Measurements from ENCODE around the gene CFAP46. TPM values are rescaled to one million over a fixed set of nuclear protein-coding genes. Genes with fewer than 3 reads are reported as not detected.
"Not testable (repeated sequence)": the region's sequence is repeated elsewhere in the genome, so short reads cannot be mapped to it uniquely, and the experiment has no call there.

Gene CFAP46
- total and polyA plus RNA-seq, 2 donors from 2014 or later, result 3.8 to 8.3 TPM

DNA sequence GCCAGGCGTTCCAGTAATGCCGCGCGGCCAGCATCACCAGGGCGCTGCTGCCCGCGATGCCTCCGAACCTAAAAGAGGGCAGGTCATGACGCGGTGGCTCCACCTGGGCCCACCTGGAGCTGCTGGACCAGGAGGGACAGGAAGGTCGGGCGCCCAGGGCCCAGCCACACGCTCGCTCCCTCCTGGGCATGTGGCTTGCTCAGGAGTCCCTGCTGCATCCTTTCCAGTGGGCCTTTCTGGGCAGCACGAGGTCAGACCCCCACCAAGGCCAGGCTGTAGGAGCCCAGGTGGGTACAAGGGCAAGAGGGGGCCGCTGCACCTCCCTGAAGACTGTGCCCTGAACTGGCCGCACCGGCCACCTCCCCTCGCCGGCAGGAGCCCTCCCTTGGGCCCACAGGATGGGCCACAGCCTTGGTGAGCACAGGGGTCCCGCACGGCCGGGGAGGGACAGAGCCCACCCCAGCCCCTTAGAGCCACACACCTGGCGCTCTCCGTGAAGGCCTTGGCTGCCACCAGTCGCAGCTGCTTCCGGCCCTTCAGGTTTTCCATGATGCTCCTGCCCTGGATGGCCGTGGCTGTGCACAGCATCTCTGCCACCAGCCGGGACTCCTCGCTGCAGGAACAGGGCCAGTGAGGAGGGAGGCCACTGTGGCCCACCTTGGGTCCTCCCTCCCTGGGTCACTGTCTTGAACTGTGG, 43.2 kb downstream of the CFAP46 start:
- DNase-seq (peak in 2 of 5 donors; percentile 27 to 61), FAIRE-seq (no peak)
- H3K27ac ChIP-seq (ENCODE audit: low read depth in 2 of 2, low read length in 2 of 2), result no peak overlapping the region
- intact Hi-C loops (cut with DNase I), result no loop called here
- H3K4me1 ChIP-seq (ENCODE audit: control insufficient read depth in 2 of 3, insufficient read depth in 2 of 3, low read depth in 1 of 3, low read length in 3 of 3), result no peaks in the 10 kb centered on the region
- H3K36me3 ChIP-seq (ENCODE audit: control insufficient read depth in 2 of 3, insufficient read depth in 3 of 3, low read length in 3 of 3), result no peaks in the 10 kb centered on the region
- H3K9ac ChIP-seq (ENCODE audit: low read length in 3 of 3), result no peak overlapping the region
- no peaks in the 10 kb centered on the region for H3K9me3 ChIP-seq (ENCODE audit: control insufficient read depth in 2 of 3, insufficient read depth in 1 of 3, low read length in 3 of 3)
- TF ChIP-seq, protein P1, sequence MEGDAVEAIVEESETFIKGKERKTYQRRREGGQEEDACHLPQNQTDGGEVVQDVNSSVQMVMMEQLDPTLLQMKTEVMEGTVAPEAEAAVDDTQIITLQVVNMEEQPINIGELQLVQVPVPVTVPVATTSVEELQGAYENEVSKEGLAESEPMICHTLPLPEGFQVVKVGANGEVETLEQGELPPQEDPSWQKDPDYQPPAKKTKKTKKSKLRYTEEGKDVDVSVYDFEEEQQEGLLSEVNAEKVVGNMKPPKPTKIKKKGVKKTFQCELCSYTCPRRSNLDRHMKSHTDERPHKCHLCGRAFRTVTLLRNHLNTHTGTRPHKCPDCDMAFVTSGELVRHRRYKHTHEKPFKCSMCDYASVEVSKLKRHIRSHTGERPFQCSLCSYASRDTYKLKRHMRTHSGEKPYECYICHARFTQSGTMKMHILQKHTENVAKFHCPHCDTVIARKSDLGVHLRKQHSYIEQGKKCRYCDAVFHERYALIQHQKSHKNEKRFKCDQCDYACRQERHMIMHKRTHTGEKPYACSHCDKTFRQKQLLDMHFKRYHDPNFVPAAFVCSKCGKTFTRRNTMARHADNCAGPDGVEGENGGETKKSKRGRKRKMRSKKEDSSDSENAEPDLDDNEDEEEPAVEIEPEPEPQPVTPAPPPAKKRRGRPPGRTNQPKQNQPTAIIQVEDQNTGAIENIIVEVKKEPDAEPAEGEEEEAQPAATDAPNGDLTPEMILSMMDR (IDR thresholded peaks at IDR 0.05; ENCODE audit: borderline replicate concordance, extremely low read depth, insufficient read depth), result no peak
- no peaks in the 10 kb centered on the region for H3K27me3 ChIP-seq (ENCODE audit: control insufficient read depth, insufficient read depth, low read length)
- H3K4me3 ChIP-seq (ENCODE audit: low read length in 3 of 3), result no peak overlapping the region

DNA sequence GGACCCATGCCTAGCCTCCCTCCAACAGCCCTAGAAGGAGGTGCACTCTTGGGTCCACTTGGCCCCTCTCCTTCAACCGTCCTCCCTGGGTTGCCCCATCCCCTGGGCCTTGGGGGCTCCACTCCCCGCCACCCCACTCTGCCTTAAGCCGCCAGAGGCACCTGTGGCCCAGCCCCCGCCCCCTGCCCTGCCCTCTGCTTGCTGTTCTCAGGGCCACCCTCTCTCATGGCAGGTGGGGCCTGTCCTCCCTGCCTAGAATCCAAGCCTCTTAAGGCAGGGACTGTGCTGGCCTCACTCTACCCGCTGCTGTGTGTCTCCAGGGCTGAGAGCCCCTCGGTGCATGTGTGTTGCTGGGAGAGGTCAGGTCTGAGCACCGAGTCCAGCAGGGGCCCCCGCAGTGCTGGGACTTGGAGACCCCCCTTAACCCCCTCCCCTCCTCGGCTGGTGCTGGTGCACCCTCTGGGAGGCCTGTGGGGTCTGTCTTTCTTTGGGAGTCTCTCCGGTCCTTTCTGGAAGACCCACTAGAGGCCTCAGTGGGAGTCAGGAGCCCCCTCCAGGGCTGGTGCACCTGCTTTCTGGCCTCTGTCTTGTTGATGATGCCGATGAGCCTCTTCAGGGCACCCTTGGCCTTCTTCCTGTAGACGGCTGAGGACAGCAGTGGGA, 43.8 kb downstream of the CFAP46 start:
- intact Hi-C loops (cut with DNase I), result no loop called here
- H3K9ac ChIP-seq (ENCODE audit: low read length in 3 of 3), result no peak overlapping the region
- no peaks in the 10 kb centered on the region for H3K9me3 ChIP-seq (ENCODE audit: control insufficient read depth in 2 of 3, insufficient read depth in 1 of 3, low read length in 3 of 3)
- no peaks in the 10 kb centered on the region for H3K36me3 ChIP-seq (ENCODE audit: control insufficient read depth in 2 of 3, insufficient read depth in 3 of 3, low read length in 3 of 3)
- TF ChIP-seq, protein P1 (IDR thresholded peaks at IDR 0.05; ENCODE audit: borderline replicate concordance, extremely low read depth, insufficient read depth), result no peak
- no peaks in the 10 kb centered on the region for H3K27me3 ChIP-seq (ENCODE audit: control insufficient read depth, insufficient read depth, low read length)
- no peaks in the 10 kb centered on the region for H3K4me1 ChIP-seq (ENCODE audit: control insufficient read depth in 2 of 3, insufficient read depth in 2 of 3, low read depth in 1 of 3, low read length in 3 of 3)
- FAIRE-seq (no peak), DNase-seq (peak in 2 of 5 donors; percentile 27 to 50)
- H3K27ac ChIP-seq (ENCODE audit: low read depth in 2 of 2, low read length in 2 of 2), result no peak overlapping the region
- H3K4me3 ChIP-seq (ENCODE audit: low read length in 3 of 3), result no peak overlapping the region

DNA sequence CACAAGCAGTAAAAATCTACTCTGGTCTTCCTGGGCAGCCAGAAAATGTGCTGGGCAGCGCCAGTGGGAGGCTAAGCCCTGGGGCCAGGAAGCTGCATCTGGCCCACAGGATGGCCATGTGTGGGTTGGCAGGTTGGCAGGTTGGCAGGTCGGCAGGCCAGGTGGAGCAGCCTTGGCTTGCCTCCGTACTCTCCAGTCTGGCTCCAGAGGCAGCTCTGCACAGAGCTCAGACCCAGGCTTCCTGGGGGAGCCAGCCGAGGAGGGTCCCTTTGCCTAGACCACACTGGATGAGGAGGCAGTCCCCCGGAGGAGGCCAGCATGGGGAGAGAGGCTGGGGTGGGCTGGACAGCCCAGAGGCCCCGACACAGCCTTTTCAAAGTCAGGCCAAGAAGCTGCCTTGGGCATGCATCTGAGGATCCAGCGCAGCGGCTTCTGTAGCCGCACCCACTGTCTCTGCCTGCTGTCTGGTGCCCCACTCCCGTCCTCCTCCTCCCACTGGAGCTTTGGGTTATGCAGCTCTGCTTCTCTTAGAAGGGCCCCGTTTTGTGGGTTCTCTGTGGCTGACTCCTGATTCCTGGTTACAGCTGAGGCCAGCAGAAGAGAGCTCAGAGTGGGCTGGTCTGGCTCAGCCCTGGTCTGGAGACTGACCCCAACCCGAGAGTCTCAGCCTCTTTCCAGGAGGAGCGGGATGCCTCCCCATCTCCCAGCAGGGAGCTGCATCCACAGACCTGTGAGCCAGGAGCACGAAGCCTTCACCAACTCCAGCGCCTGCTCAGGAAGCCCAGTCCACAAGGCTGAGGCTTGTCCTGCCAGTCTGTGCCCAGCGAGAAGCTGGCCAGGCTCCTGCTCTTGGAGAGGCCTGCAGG, 44.6 kb downstream of the CFAP46 start:
- Histone ChIP-seq H3K36me3 (ENCODE audit: control insufficient read depth in 2 of 3, insufficient read depth in 3 of 3, low read length in 3 of 3) (no peaks in the 10 kb centered on the region), H3K27ac (ENCODE audit: low read depth in 2 of 2, low read length in 2 of 2) (no peak overlapping the region), H3K27me3 (ENCODE audit: control insufficient read depth, insufficient read depth, low read length) (no peaks in the 10 kb centered on the region), H3K9me3 (ENCODE audit: control insufficient read depth in 2 of 3, insufficient read depth in 1 of 3, low read length in 3 of 3) (no peaks in the 10 kb centered on the region), H3K4me1 (ENCODE audit: control insufficient read depth in 2 of 3, insufficient read depth in 2 of 3, low read depth in 1 of 3, low read length in 3 of 3) (no peaks in the 10 kb centered on the region), H3K9ac (ENCODE audit: low read length in 3 of 3) (no peak overlapping the region), H3K4me3 (ENCODE audit: low read length in 3 of 3) (no peak overlapping the region)
- TF ChIP-seq, protein P1 (IDR thresholded peaks at IDR 0.05; ENCODE audit: borderline replicate concordance, extremely low read depth, insufficient read depth), result no peak
- DNase-seq (peak in 2 of 5 donors; percentile 25 to 58), FAIRE-seq (no peak)
- intact Hi-C loops (cut with DNase I), result no loop called here

DNA sequence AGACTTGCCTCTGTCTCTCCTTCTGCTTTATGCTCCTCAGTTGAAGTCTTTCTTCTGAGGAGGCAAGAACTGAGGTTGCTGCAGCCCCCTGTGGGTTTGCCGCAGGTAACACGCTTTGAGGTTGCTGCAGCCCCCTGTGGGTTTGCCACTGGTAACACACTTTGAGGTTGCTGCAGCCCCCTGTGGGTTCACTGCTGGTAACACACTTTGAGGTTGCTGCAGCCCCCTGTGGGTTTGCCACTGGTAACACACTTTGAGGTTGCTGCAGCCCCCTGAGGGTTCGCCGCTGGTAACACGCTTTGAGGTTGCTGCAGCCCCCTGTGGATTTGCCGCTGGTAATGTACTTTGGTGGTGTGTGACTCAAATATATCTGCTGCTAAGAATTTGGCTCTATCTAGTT, 48.6 kb downstream of the CFAP46 start:
- not testable (repeated sequence) for DNase-seq

More for the DNA sequence above, 48.6 kb downstream of the CFAP46 start:
- H3K4me1 ChIP-seq (ENCODE audit: control insufficient read depth in 2 of 3, insufficient read depth in 2 of 3, low read depth in 1 of 3, low read length in 3 of 3); FAIRE-seq; H3K4me3 ChIP-seq (ENCODE audit: low read length in 3 of 3); H3K27me3 ChIP-seq (ENCODE audit: control insufficient read depth, insufficient read depth, low read length); H3K27ac ChIP-seq (ENCODE audit: low read depth in 2 of 2, low read length in 2 of 2); H3K9ac ChIP-seq (ENCODE audit: low read length in 3 of 3); H3K9me3 ChIP-seq (ENCODE audit: control insufficient read depth in 2 of 3, insufficient read depth in 1 of 3, low read length in 3 of 3); H3K36me3 ChIP-seq (ENCODE audit: control insufficient read depth in 2 of 3, insufficient read depth in 3 of 3, low read length in 3 of 3); intact Hi-C loops (cut with DNase I): not testable (repeated sequence)
